GF-D8 (cell line): Measurements from ENCODE around the gene UBTD2.
"Not testable (repeated sequence)": the region's sequence is repeated elsewhere in the genome, so short reads cannot be mapped to it uniquely, and the experiment has no call there.

Source experiments
- DNase-seq: peaks from one replicate; lab custom pipeline; 2025; lab: John Stamatoyannopoulos, UW

The UBTD2 gene

GRCh38 chr5:172293054-172293744, 9.6 kb upstream of the UBTD2 start:
- peak; percentile 34 for DNase-seq

DNA sequence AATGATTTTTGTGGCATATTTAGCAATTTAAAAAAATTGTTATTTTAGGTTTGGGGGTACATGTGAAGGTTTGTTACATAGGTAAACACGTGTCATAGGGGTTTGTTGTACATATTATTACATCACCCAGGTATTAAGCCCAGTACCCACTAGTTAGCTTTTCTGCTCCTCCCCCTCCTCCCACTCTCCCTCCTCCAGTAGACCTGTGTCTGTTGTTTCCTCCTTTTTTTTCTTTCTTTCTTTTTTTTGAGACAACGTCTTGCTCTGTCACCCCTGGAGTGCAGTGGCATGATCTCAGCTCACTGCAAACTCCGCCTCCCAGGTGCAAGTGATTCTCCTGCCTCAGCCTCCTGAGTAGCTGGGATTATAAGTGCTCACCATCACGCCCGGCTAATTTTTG, 8.3 kb upstream of the UBTD2 start:
- not testable (repeated sequence) for DNase-seq

DNA sequence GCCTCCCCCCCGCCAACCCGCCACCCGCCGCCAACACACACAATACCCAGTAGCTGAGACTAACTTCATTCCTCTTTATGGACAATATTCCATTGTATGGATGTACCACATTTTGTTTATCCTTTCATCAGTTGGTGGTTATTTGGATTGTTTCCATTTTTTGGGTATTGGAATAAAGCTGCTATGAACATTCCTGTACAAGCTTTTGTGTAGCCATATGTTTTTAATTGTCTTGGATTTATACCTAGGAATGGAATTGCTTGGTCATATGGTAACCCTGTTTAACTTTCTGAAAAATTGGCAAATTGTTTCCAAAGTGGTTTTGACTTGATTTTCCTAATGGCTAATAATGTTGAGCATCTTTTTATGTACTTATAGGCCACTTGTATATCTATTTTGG, 4.9 kb upstream of the UBTD2 start:
- no peak for DNase-seq

GRCh38 chr5:172287140-172287539, 3.6 kb upstream of the UBTD2 start:
- DNase-seq, result not testable (repeated sequence)

- DNase-seq, result no peak
These were observed 1.9 kb upstream of the UBTD2 start for GRCh38 chr5:172285226-172286143.

DNA sequence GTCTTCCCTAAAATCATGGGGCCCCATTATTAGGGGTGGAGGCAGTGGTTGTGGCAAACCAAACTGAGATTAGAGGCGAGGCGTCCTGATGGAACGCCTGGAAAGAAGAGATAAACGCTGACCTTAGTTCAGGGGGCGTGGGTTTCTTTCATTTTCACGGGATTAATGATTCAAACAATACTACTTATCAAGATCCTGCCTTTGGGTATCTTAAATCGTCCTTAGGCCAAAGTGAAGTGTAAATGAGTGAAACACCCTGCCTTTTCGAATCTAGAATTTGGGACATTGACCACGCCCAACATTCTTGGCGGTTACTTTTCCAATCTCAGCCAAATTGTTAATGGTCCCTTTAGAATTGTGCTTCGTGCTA, 1.0 kb upstream of the UBTD2 start:
- DNase-seq, result no peak

- no peak for DNase-seq
These were observed 472 bp upstream of the UBTD2 start for GRCh38 chr5:172283862-172284610.

DNA sequence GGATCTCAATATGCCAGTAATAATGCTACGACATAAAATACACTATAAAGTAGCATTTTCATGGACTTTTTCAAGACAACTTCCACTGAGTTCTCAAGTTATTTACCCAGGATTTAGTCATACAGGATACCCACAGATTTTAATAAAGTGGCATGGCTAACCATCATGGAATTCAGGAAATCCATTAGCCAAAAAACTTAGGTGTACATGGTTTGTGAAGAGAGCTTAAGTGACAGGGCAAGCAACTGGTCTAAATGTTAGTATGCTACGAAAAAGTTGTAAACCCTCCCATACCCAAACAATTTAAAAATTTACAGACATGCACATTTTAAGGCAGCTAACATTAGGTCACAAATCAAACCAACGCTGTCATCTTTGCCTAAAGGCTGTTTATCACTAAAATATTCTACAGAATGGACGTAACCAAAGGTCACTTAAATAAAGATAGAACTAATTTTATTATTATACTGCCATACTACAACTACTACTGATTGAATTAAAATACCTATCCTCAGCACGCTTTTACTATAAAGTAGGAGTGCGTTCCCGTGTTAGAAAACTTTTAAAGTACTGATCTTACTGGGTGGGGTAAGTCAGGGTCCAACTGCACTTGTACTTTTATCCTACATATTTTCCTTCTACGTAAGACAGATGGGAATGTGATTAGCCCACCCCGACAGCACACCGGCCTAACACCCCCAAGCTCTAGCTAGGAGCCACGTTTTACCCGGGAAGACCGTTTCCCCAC, 1.1 kb downstream of the UBTD2 start:
- DNase-seq, result no peak

DNA sequence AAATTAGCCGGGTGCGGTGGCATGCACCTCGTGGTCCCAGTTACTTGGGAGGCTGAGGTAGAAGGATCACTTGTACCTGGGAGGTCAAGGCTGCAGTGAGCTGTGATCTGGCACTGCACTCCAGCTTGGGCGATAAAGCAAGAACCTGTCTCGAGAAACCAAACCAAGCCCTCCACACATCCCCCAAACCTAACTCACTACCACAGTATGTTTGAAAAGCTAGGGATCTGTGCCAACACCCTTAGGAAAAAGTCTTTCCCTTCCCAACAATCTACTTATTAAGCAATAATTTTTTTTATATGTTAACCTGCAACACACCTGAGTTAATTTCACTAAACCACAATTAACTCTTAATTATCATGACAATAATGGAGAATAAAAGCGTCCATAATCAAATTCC, 2.2 kb downstream of the UBTD2 start:
- DNase-seq, result no peak

GRCh38 chr5:172280929-172281328, 2.6 kb downstream of the UBTD2 start:
- DNase-seq, result no peak

- DNase-seq, result no peak
These were observed 3.2 kb downstream of the UBTD2 start for GRCh38 chr5:172280317-172280716.

GRCh38 chr5:172278356-172278755, 5.2 kb downstream of the UBTD2 start:
- DNase-seq, result no peak

DNA sequence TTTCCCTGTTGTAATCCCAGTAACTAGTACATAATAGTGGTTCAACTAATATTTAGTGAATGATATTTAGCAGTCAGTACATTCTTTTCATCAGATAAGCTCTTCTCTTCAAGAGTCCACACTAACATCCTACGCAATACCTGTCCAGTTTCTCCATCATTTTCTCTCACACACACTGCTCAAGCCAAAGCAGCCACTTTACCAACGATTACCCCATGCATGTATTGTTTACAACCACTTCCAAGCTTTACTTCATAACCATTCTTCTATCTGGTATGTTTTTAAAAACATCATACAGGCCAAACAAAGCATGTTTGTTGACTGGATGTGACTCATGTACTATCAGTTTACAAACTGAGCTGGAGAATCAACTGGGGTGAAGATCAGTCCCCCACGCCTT, 7.3 kb downstream of the UBTD2 start:
- no peak for DNase-seq

GRCh38 chr5:172274951-172275753, 8.4 kb downstream of the UBTD2 start:
- no peak for DNase-seq

DNA sequence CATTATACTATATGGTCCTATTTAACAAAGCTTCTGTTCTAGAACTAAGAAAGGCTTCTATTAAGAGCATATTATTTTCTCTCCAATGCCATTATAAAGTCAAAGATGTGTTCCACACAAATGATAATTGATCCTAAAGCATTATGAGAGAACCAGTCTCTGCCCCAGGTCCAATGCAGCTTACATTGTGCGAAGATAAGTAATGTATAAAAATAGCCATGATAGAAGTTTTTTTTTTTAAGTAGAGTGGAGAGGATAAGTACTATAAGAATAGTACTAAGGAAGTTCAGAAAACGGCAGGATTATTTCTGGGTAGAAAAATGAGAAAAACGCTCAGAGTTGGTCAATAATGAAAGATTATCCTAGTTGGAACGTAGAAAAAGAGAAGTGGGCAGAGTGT, 15.6 kb downstream of the UBTD2 start:
- DNase-seq, result no peak

DNA sequence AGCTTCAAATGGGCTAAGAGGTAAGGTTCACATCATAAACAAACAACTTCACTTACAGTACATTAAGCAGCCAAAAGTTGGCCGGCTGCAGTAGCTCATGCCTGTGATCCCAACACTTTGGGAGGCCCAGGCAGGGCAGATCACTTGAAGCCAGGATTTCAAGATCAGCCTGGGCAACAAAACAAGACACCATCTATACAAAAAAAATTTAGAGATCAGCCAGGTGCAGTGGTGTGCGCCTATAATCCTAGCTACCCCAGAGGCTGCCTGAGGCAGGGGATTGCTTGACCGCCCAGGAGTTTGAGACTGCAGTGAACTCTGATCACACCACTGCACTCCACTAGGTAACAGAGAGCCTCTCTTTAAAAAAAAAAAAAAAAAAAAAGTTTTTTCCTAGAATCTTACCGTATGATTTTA, 16.9 kb downstream of the UBTD2 start:
- DNase-seq, result no peak

- no peak for DNase-seq
These were observed 17.4 kb downstream of the UBTD2 start for GRCh38 chr5:172266071-172266675.

GRCh38 chr5:172264815-172265395, 18.7 kb downstream of the UBTD2 start:
- DNase-seq, result no peak

DNA sequence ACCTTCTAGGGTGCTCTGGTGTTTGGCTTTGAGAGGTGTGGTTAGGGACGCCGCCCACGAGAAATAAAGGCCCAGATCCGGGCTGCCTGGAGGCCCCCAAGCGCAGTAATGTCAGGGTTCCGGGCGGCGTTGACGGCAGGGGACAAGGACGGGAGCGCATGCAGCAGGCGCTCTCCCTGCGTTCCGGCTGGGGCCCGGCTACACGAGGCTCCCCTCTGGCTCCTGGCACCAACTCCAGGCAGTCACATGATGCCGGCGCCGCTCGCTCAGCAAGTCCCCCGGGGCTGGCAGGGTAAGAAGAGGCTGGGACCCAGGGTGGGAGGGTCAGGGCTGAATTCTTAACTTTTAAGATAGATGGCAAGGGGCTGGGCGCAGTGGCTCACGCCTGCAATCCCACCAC, 28.1 kb downstream of the UBTD2 start:
- DNase-seq, result no peak

- no peak for DNase-seq
These were observed 31.1 kb downstream of the UBTD2 start for GRCh38 chr5:172252501-172252900.
